Measurements from ENCODE around the gene LPIN1. TPM values are rescaled to one million over a fixed set of nuclear protein-coding genes. Genes with fewer than 3 reads are reported as not detected.

The LPIN1 gene
- total and polyA plus RNA-seq, 2 of the 8 experiments (the other 6 are each of a cell fraction or from before 2014, with no cell fraction given), result 4.3 to 9.8 TPM

DNA sequence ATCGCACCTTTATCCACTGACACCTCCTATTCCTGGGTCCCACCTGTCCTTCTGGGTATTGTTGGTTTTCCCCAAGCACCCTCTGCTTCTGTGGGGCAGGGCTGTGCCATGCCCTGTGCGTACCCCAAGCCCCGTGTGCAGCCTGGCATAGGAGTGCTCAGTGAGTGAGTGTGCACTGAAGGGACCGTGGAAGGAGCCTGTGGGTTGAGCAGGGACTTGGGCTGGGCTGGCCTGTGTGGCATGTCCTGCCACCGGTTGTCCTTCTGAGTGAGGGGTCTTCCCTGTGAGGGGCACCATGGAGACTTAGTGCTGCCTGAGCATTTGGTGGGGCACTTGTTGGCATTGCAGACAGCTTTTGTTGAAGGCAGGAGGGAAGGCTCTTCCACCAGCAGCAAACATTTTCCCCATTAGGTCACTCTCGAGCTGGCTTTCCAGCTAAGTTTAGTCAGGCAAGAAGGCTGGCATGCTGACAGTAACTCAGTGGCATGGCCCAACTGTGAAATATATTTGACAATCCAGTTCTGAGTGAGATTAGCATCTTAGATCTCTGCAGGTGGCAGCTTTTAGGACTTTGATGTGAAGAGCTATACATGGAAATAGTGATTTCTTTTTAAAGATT, 64.7 kb downstream of the LPIN1 start:
- Histone ChIP-seq H4K8ac (ENCODE audit: extremely low read depth, insufficient read depth, low read length) (no peak overlapping the region), H3K23me2 (ENCODE audit: low read depth, low read length) (no peaks in the 10 kb centered on the region; the same call in 1 of the 2 replicates), H2AFZ (ENCODE audit: low read length) (no peak overlapping the region), H4K91ac (replicated peaks; ENCODE audit: insufficient read length, low read length) (no peak overlapping the region), H3K56ac (replicated peaks; ENCODE audit: insufficient read length, low read depth, low read length) (no peak overlapping the region), H3K79me1 (ENCODE audit: low read depth, low read length) (no peaks in the 10 kb centered on the region), H2BK120ac (replicated peaks; ENCODE audit: low read depth, low read length) (no peak overlapping the region), H3K27me3 (replicated peaks in 1 of 4; ENCODE audit: control insufficient read depth in 3 of 4, extremely low read depth in 1 of 4, insufficient read depth in 3 of 4, low read length in 3 of 4) (no peaks in the 10 kb centered on the region), H2BK12ac (ENCODE audit: low read depth, low read length) (no peak overlapping the region), H3K18ac (ENCODE audit: extremely low read depth, low read length) (no peak overlapping the region), H3K23ac (ENCODE audit: insufficient read length) (no peak overlapping the region), H2BK5ac (ENCODE audit: low read depth, low read length) (no peak overlapping the region), H2BK20ac (ENCODE audit: low read length) (no peak overlapping the region), H3K79me2 (ENCODE audit: control insufficient read depth in 1 of 2, insufficient read depth in 2 of 2, low read length in 2 of 2) (no peaks in the 10 kb centered on the region), H3K4me1 (replicated peaks in 1 of 4; ENCODE audit: control insufficient read depth in 3 of 4, insufficient read depth in 4 of 4, low read length in 3 of 4) (no peaks in the 10 kb centered on the region), H3K36me3 (ENCODE audit: control insufficient read depth in 2 of 4, insufficient read depth in 4 of 4, low read length in 3 of 4) (peaks cover 0 to 2% (median under 1%) of the 10 kb centered on the region in 4 experiments; a peak in 1 of 8 replicates), H2AK5ac (ENCODE audit: low read depth, low read length) (no peak overlapping the region), H3K4me2 (ENCODE audit: insufficient read depth in 1 of 2, low read depth in 2 of 2, low read length in 2 of 2) (no peak overlapping the region), H3K9ac (replicated peaks in 1 of 4; ENCODE audit: extremely low read depth in 1 of 4, low read depth in 3 of 4, low read length in 3 of 4) (no peak overlapping the region), H4K5ac (ENCODE audit: insufficient read length, low read depth, low read length) (no peak overlapping the region), H3K9me3 (ENCODE audit: insufficient read depth in 2 of 2, low read depth in 1 of 2, low read length in 1 of 2) (no peaks in the 10 kb centered on the region), H3K4me3 (ENCODE audit: extremely low read depth in 1 of 4, insufficient read depth in 2 of 4, low read depth in 3 of 4, low read length in 4 of 4) (no peak overlapping the region), H3K14ac (ENCODE audit: insufficient read length) (no peak overlapping the region), H2BK15ac (ENCODE audit: low read length) (no peak overlapping the region), H4K20me1 (replicated peaks in 1 of 2; ENCODE audit: control insufficient read depth in 1 of 2, insufficient read depth in 2 of 2, low read length in 2 of 2) (no peaks in the 10 kb centered on the region), H3K4ac (replicated peaks; ENCODE audit: insufficient read length, low read depth, low read length) (no peak overlapping the region), H3K27ac (ENCODE audit: low read depth, low read length) (no peak overlapping the region)
- TF ChIP-seq SAP30 (IDR thresholded peaks at IDR 0.05; ENCODE audit: insufficient read depth, insufficient replicate concordance, low read length) (no peak), CTBP2 (IDR thresholded peaks at IDR 0.05; ENCODE audit: borderline replicate concordance, insufficient read depth, insufficient read length, low read length) (no peak), HDAC2 (IDR thresholded peaks at IDR 0.05; ENCODE audit: borderline replicate concordance in 1 of 2, low read depth in 2 of 2, low read length in 2 of 2) (no peak), CHD2 (IDR thresholded peaks at IDR 0.05; ENCODE audit: low read length) (no peak), TAF7 (optimal IDR thresholded peaks at IDR 0.05; ENCODE audit: borderline replicate concordance, low read depth, low read length) (no peak), SRF (IDR thresholded peaks at IDR 0.05; ENCODE audit: low read depth, low read length) (no peak), CBX5 (IDR thresholded peaks at IDR 0.05; ENCODE audit: low read depth, low read length) (no peak), RNF2 (IDR thresholded peaks at IDR 0.05; ENCODE audit: borderline replicate concordance, low read depth, low read length, missing control alignments, poor library complexity, severe bottlenecking) (no peak), POLR2A (IDR thresholded peaks at IDR 0.05; ENCODE audit: control extremely low read depth in 1 of 2, low read depth in 2 of 2, low read length in 2 of 2) (no peak), NRF1 (IDR thresholded peaks at IDR 0.05; ENCODE audit: low read depth, low read length) (no peak)
- FAIRE-seq, result no peak
- CTCF ChIA-PET (ENCODE audit: partially characterized antibody), result interaction anchor here (0.9 to 1.2 kb wide), 2 partner anchors 26 to 31 kb away, joined by 3 to 4 read pairs; no protein-coding TSS in a partner anchor
- POLR2A ChIA-PET (ENCODE audit: partially characterized antibody), result no interaction called here
- no peak for DNase-seq (ENCODE audit: low read depth in 1 of 2, low spot score in 2 of 2)
- 93% methylated on average over 6 of the region's 6 CpGs; no CpG with 5 or more reads in 1 of the 2 experiments for WGBS, 2 experiments (ENCODE audit: extremely low coverage in 1 of 2, insufficient coverage in 1 of 2, insufficient read length in 1 of 2, insufficient replicate concordance in 2 of 2, low coverage in 1 of 2, low lambda C conversion rate in 2 of 2, missing lambda C conversion rate in 1 of 2)

Data from H1 (cell line).